ENCODE data around the gene EZR. TPM values are rescaled to one million over a fixed set of nuclear protein-coding genes. Genes with fewer than 3 reads are reported as not detected.
A peak's percentile ranks its signal among the peaks of the same experiment; 100 is the strongest.

EZR gene
- total and polyA plus RNA-seq, 2 experiments from 2014 or later: 399 to 623 TPM

DNA sequence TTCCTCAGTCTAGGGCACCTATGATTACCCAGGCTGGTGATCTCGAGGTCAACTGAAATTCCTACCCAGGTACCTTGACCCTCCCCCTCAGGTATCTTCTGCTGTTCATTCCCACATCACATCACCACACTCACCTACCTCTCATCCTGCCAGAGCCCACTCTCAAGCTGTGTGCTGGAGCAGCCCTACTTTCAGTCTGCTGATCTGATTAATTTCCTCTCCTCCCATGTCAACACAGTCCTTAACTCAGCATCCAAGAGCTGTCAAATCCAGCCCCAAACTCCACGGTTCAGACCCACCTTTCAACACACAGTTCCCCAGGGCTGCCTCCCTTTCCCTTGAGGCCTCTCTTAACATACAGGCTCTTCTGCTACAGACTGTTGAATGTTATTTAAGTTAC lies 42.4 kb downstream of the EZR start:
- H3K4me1 ChIP-seq (ENCODE audit: insufficient read depth): peaks cover 28% of the 10 kb centered on the region
- H3K9me3 ChIP-seq (ENCODE audit: low read depth): no peaks in the 10 kb centered on the region
- no peak overlapping the region for H3K4me3 ChIP-seq
- H3K27me3 ChIP-seq: no peaks in the 10 kb centered on the region
- TF ChIP-seq EZH2phosphoT487 (IDR thresholded peaks at IDR 0.05; ENCODE audit: low read depth, severe bottlenecking, unreplicated experiment): no peak
- no peak for TF ChIP-seq EZH2 (IDR thresholded peaks at IDR 0.05; ENCODE audit: borderline replicate concordance)
- TF ChIP-seq, protein P1, sequence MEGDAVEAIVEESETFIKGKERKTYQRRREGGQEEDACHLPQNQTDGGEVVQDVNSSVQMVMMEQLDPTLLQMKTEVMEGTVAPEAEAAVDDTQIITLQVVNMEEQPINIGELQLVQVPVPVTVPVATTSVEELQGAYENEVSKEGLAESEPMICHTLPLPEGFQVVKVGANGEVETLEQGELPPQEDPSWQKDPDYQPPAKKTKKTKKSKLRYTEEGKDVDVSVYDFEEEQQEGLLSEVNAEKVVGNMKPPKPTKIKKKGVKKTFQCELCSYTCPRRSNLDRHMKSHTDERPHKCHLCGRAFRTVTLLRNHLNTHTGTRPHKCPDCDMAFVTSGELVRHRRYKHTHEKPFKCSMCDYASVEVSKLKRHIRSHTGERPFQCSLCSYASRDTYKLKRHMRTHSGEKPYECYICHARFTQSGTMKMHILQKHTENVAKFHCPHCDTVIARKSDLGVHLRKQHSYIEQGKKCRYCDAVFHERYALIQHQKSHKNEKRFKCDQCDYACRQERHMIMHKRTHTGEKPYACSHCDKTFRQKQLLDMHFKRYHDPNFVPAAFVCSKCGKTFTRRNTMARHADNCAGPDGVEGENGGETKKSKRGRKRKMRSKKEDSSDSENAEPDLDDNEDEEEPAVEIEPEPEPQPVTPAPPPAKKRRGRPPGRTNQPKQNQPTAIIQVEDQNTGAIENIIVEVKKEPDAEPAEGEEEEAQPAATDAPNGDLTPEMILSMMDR (IDR thresholded peaks at IDR 0.05; ENCODE audit: poor library complexity): no peak
- no peak for DNase-seq (ENCODE audit: low spot score)
- no peaks in the 10 kb centered on the region for H3K9me2 ChIP-seq (replicated peaks; ENCODE audit: insufficient read depth)
- H2AFZ ChIP-seq: no peak overlapping the region
- peak overlapping the region; percentile 39 for H3K27ac ChIP-seq
- 86% methylated on average over 2 of the region's 2 CpGs for WGBS (ENCODE audit: low lambda C conversion rate, missing lambda C conversion rate)
- no peak overlapping the region for H3K4me2 ChIP-seq
- H3K79me2 ChIP-seq: peaks cover 90% of the 10 kb centered on the region
- peaks cover 37% of the 10 kb centered on the region for H4K20me1 ChIP-seq (ENCODE audit: insufficient read depth, poor library complexity, severe bottlenecking)
- peaks cover 13% of the 10 kb centered on the region for H3K36me3 ChIP-seq (replicated peaks; ENCODE audit: insufficient read depth, low read depth)

DNA sequence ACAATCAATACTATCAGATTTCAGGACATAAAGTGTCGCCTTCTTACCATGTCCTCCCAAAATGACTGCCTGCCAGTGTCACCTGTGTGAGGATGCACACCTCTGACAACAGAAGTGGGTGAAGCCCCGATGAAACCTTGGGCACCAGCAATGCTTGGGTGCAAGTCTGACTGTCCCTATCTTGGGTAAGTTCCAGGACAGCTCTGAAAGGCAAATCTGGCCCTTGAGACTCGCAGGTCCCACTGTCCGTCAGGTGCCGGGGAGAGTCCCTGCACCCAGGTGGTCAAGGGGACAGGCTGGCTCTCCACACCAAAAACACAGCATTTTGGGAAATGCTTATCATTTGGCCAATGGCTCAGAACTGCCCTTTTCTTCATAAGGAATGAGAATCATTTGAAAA lies 43.3 kb downstream of the EZR start:
- peak overlapping the region; percentile 66 for H3K27ac ChIP-seq

DNA sequence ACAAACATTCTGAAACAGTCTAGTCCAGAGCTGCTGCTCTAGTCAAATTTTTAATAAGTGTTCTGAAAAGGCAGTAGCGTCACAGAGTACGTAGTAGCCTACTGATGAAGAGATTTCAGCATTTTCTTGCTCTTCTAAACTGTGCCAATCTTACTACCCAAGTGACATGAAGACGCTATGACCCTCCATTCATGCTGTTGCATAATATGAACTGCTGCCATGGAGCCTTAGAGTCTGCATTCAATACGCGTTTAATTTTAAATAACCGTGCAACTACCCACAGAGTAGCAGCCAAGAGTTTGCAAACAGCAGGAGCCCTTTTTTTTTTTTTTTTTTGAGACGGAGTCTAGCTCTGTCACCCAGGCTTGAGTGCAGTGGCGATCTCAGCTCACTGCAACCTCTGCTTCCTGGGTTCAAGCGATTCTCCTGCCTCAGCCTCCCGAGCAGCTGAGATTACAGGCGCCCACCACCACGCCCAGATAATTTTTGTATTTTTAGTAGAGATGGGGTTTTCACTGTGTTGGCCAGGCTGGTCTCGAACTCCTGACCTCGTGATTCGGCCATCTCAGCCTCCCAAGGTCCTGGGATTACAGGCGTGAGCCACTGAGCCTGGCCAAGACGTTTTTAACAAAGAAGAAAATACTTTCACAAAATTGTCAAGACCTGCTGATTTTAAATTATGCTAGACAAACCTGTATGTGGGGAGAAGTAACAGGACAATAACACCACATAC lies 44.3 kb downstream of the EZR start:
- Histone ChIP-seq H4K20me1 (ENCODE audit: insufficient read depth, poor library complexity, severe bottlenecking) (peaks cover 33% of the 10 kb centered on the region), H3K9me2 (replicated peaks; ENCODE audit: insufficient read depth) (no peaks in the 10 kb centered on the region), H3K9me3 (ENCODE audit: low read depth) (no peaks in the 10 kb centered on the region), H3K4me1 (ENCODE audit: insufficient read depth) (peaks cover 17% of the 10 kb centered on the region), H3K4me2 (no peak overlapping the region), H2AFZ (no peak overlapping the region), H3K27ac (peak overlapping the region; percentile 95), H3K4me3 (no peak overlapping the region), H3K27me3 (no peaks in the 10 kb centered on the region), H3K36me3 (replicated peaks; ENCODE audit: insufficient read depth, low read depth) (peaks cover 10% of the 10 kb centered on the region), H3K79me2 (peaks cover 88% of the 10 kb centered on the region)
- DNase-seq (ENCODE audit: low spot score): peak; percentile 3
- 90% methylated on average over 17 of the region's 17 CpGs for WGBS (ENCODE audit: low lambda C conversion rate, missing lambda C conversion rate)
- TF ChIP-seq EZH2phosphoT487 (IDR thresholded peaks at IDR 0.05; ENCODE audit: low read depth, severe bottlenecking, unreplicated experiment) (no peak), EZH2 (IDR thresholded peaks at IDR 0.05; ENCODE audit: borderline replicate concordance) (no peak)
- TF ChIP-seq, protein P1 (IDR thresholded peaks at IDR 0.05; ENCODE audit: poor library complexity): no peak

More for the DNA sequence above, 43.3 kb downstream of the EZR start:
- Histone ChIP-seq H3K79me2 (peaks cover 91% of the 10 kb centered on the region), H3K36me3 (replicated peaks; ENCODE audit: insufficient read depth, low read depth) (peaks cover 10% of the 10 kb centered on the region), H3K27me3 (no peaks in the 10 kb centered on the region), H3K9me3 (ENCODE audit: low read depth) (no peaks in the 10 kb centered on the region), H3K4me1 (ENCODE audit: insufficient read depth) (peaks cover 19% of the 10 kb centered on the region), H4K20me1 (ENCODE audit: insufficient read depth, poor library complexity, severe bottlenecking) (peaks cover 33% of the 10 kb centered on the region), H3K4me2 (no peak overlapping the region), H3K4me3 (no peak overlapping the region), H2AFZ (no peak overlapping the region), H3K9me2 (replicated peaks; ENCODE audit: insufficient read depth) (no peaks in the 10 kb centered on the region)
- DNase-seq (ENCODE audit: low spot score): no peak
- TF ChIP-seq, protein P1 (IDR thresholded peaks at IDR 0.05; ENCODE audit: poor library complexity): no peak
- TF ChIP-seq EZH2 (IDR thresholded peaks at IDR 0.05; ENCODE audit: borderline replicate concordance): no peak
- 91% methylated on average over 5 of the region's 5 CpGs for WGBS (ENCODE audit: low lambda C conversion rate, missing lambda C conversion rate)
